HepG2 (cell line): ENCODE measurements around the gene C17orf75. TPM values are rescaled to one million over a fixed set of nuclear protein-coding genes. Genes with fewer than 3 reads are reported as not detected.
"Not testable (repeated sequence)": the region's sequence is repeated elsewhere in the genome, so short reads cannot be mapped to it uniquely, and the experiment has no call there.

Experiments used
- ATAC-seq: fragments of 200-7000 bp; cut with Tn5 transposase; 3 replicates; pipeline ENCODE4 v1.9.1; 2020; ENCODE audit warnings: mild to moderate bottlenecking, moderate library complexity
- BruUV-seq: library from RNA; stranded (reverse); fragments of 400-500 nt; replicated peaks from 2 replicates; lab custom pipeline; 2021; lab: Mats Ljungman, UMichigan
- CTCF ChIA-PET: fragments of 300-600 bp; formaldehyde crosslinking; extraction: SDS; loops from one replicate; lab custom pipeline; 2021; ENCODE audit warnings: low total read pairs, inconsistent platforms, low intra/inter-chr PET ratio; lab: Yijun Ruan, JAX
- POLR2A ChIA-PET: fragments of 350-600 bp; sonication (Branson Sonifier 250); formaldehyde crosslinking; loops from one replicate; lab custom pipeline; 2020; ENCODE audit warnings: antibody characterized with exemption, inconsistent platforms; lab: Yijun Ruan, JAX
- DNase-seq: peaks from one replicate; pipeline ENCODE4 v3.0.0-alpha.2; 2015; ENCODE audit warnings: low spot score
- FAIRE-seq: peaks from 3 replicates; lab custom pipeline; 2011; peaks lifted over from hg19 to GRCh38; lab: Jason Lieb, UNC
- H2AFZ ChIP-seq: one replicate; pipeline ENCODE4 v1.6.1; 2011; ENCODE audit warnings: low read length, inconsistent platforms
- H3K27ac ChIP-seq: fragments of 300-600 bp; 3 replicates; pipeline ENCODE4 v1.8.0; 2011; ENCODE audit warnings: mixed run types, mild to moderate bottlenecking, mixed read lengths, low read length, inconsistent platforms; ENCODE audit not compliant: insufficient read depth; ENCODE audit errors: extremely low read length
- H3K27me3 ChIP-seq, 2 experiments: fragments of 200-600 bp in 1 of 2; 2 replicates in 1 of 2; 3 replicates in 1 of 2; pipeline versions ENCODE4 v1.6.0 to v1.8.0; 2011; ENCODE audit warnings: low read length in 2 of 2, mild to moderate bottlenecking in 2 of 2, moderate library complexity in 2 of 2, inconsistent platforms in 1 of 2; ENCODE audit not compliant: insufficient read depth in 2 of 2, control insufficient read depth in 1 of 2
- H3K36me3 ChIP-seq, 2 experiments: fragments of 200-600 bp in 1 of 2; replicated peaks in 1 of 2; 2 replicates in 1 of 2; 3 replicates in 1 of 2; pipeline versions ENCODE4 v1.5.1 to v1.8.0; 2011; ENCODE audit warnings: low read length in 2 of 2, inconsistent platforms in 1 of 2; ENCODE audit not compliant: insufficient read depth in 2 of 2, control insufficient read depth in 1 of 2
- H3K4me1 ChIP-seq: 2 replicates; pipeline ENCODE4 v1.5.1; 2012; ENCODE audit warnings: low read length, inconsistent platforms; ENCODE audit not compliant: insufficient read depth
- H3K4me2 ChIP-seq: 2 replicates; pipeline ENCODE4 v1.6.0; 2011; ENCODE audit warnings: low read depth, low read length, inconsistent platforms
- H3K4me3 ChIP-seq, 3 experiments: fragments of 200-600 bp in 1 of 3; sonication (generic), shearing (Covaris generic) in 1 of 3; replicated peaks in 1 of 3; 2 replicates each; pipeline ENCODE4 v1.5.1; 2011 to 2016; ENCODE audit warnings: low read length in 3 of 3, inconsistent platforms in 2 of 3, low read depth in 2 of 3, mild to moderate bottlenecking in 2 of 3, control low read depth in 1 of 3, mixed read lengths in 1 of 3; ENCODE audit not compliant: insufficient read depth in 1 of 3
- H3K79me2 ChIP-seq: one replicate; pipeline ENCODE4 v1.6.1; 2011; ENCODE audit warnings: low read length, inconsistent platforms; ENCODE audit not compliant: insufficient read depth
- H3K9ac ChIP-seq: 2 replicates; pipeline ENCODE4 v1.6.0; 2011; ENCODE audit warnings: mild to moderate bottlenecking, low read depth, low read length, inconsistent platforms; ENCODE audit not compliant: insufficient read depth
- H3K9me3 ChIP-seq: 2 replicates; pipeline ENCODE4 v1.5.1; 2012; ENCODE audit warnings: mild to moderate bottlenecking, low read length
- H4K20me1 ChIP-seq: 2 replicates; pipeline ENCODE4 v1.6.0; 2011; ENCODE audit warnings: inconsistent platforms, mild to moderate bottlenecking, low read length, moderate library complexity; ENCODE audit not compliant: insufficient read depth
- BCL3 ChIP-seq: sonication (generic); formaldehyde crosslinking; IDR thresholded peaks from 2 replicates; pipeline ENCODE4 v1.5.1; 2020; ENCODE audit warnings: mild to moderate bottlenecking, missing genetic modification reagents, moderate library complexity
- HMGXB4 ChIP-seq, 2 experiments: sonication (generic) in 1 of 2; formaldehyde crosslinking in 1 of 2; IDR thresholded peaks; 2 replicates each; pipeline versions ENCODE4 v1.4.0 to v1.6.1; 2018 to 2020; ENCODE audit warnings: missing genetic modification reagents in 2 of 2, borderline replicate concordance in 1 of 2, low read depth in 1 of 2, mild to moderate bottlenecking in 1 of 2, missing biosample characterization in 1 of 2
- HNF4A ChIP-seq: sonication (generic); formaldehyde crosslinking; IDR thresholded peaks from 2 replicates; pipeline ENCODE4 v1.4.0; 2020; ENCODE audit warnings: missing genetic modification reagents
- MXD4 ChIP-seq: IDR thresholded peaks from 2 replicates; pipeline ENCODE4 v1.6.1; 2016; ENCODE audit warnings: mild to moderate bottlenecking, missing biosample characterization, missing genetic modification reagents
- TAF15 ChIP-seq: fragments of 200-400 bp; formaldehyde crosslinking; IDR thresholded peaks from one replicate; pipeline ENCODE4 v1.6.1; 2018; ENCODE audit warnings: mild to moderate bottlenecking, low read depth, low read length; ENCODE audit not compliant: poor library complexity, severe bottlenecking
- ZNF230 ChIP-seq: sonication (generic); formaldehyde crosslinking; IDR thresholded peaks from 2 replicates; pipeline ENCODE4 v1.4.0; 2020; ENCODE audit warnings: mild to moderate bottlenecking, missing genetic modification reagents
- ZNF441 ChIP-seq: sonication (generic); formaldehyde crosslinking; IDR thresholded peaks from 2 replicates; pipeline ENCODE4 v1.7.0; 2021; ENCODE audit warnings: missing genetic modification reagents, borderline replicate concordance
- ZNF580 ChIP-seq: IDR thresholded peaks from 2 replicates; pipeline ENCODE4 v1.6.1; 2016; ENCODE audit warnings: low read depth, borderline replicate concordance
- ZNF672 ChIP-seq: sonication (generic); formaldehyde crosslinking; IDR thresholded peaks from 2 replicates; pipeline ENCODE4 v1.8.1; 2022; ENCODE audit warnings: missing genetic modification reagents
- ZNF770 ChIP-seq: sonication (generic); formaldehyde crosslinking; IDR thresholded peaks from 2 replicates; pipeline ENCODE4 v1.5.0; 2020; ENCODE audit warnings: mild to moderate bottlenecking, missing genetic modification reagents
- WGBS: methylation state at CpG from one replicate; pipeline ENCODE4 v1.1.6; 2017; ENCODE audit warnings: low lambda C conversion rate; 5-methylcytosine and 5-hydroxymethylcytosine counted together
- in situ Hi-C: cut with HindIII; loops from 2 replicates; pipeline ENCODE4 v1.10.0; 2017; ENCODE audit warnings: low pct_unique_long_range_greater_than_20kb; ENCODE audit not compliant: extremely low pct_ligation_motif_present
- intact Hi-C: fragments of 100-400 bp; cut with micrococcal nuclease; formaldehyde crosslinking; loops from one replicate; pipeline ENCODE4 v1.10.0; 2022; ENCODE audit not compliant: unreplicated experiment
- polyA plus RNA-seq, 8 experiments: library from polyadenylated mRNA; depleted of rRNA in 3 of 8; stranded (reverse) in 7 of 8; unstranded in 1 of 8; fragments of >200 nt; fragmentation: Illumina TruSeq in 4 of 8; extraction: Trizol in 4 of 8; gene quantifications; 2 replicates each; pipeline versions ENCODE4 v1.2.1 to v1.2.3, GENCODE V29; 2011 to 2016; ENCODE audit warnings: low read depth in 4 of 8, missing spikeins in 1 of 8, mixed read lengths in 1 of 8; ENCODE audit not compliant: insufficient read depth in 1 of 8
- total RNA-seq, 5 experiments: library from RNA; depleted of rRNA; stranded (reverse); fragments of >200 nt; fragmentation: Illumina TruSeq; extraction: Trizol; gene quantifications; 2 replicates each; pipeline ENCODE4 v1.2.3, GENCODE V29; 2016; ENCODE audit warnings: low read depth in 1 of 5

The C17orf75 gene
- total and polyA plus RNA-seq, 2 of the 13 experiments (the other 11 are each of a cell fraction or from before 2014, with no cell fraction given): 16.2 to 33.0 TPM

GRCh38 chr17:32317353-32317752 is 24.6 kb downstream of the C17orf75 start (continued):
- TF ChIP-seq HNF4A (CRISPR knock-in tag) (0 out of 2 replicates have a peak, but pooled peaks have one; percentile 1), BCL3 (no peak)

DNA sequence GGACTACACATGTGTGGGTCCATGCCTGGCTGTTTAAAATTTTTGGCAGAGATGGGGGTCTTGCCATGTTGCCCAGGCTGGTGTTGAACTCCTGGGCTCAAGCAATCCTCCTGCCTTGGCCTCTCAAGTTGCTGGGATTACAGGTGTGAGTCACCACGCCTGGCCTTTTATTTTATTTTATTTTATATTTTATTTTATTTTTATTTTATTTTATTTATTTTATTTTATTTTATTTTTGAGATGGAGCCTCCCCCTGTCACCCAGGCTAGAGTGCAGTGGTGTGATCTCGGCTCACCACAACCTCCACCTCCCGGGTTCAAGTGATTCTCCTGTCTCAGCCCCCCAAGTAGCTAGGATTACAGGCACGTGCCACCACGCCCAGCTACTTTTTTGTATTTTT is 25.3 kb downstream of the C17orf75 start:
- DNase-seq, H3K9ac ChIP-seq, H3K9me3 ChIP-seq, H3K4me3 ChIP-seq, CTCF ChIA-PET, H3K4me2 ChIP-seq, intact Hi-C loops, H3K36me3 ChIP-seq, H3K27ac ChIP-seq, H4K20me1 ChIP-seq, FAIRE-seq, H2AFZ ChIP-seq, H3K79me2 ChIP-seq, in situ Hi-C loops, ATAC-seq, BruUV-seq, POLR2A ChIA-PET: not testable (repeated sequence)
- H3K4me1 ChIP-seq: peaks cover 54% of the 10 kb centered on the region
- WGBS: 82% methylated on average over 5 of the region's 5 CpGs
- peaks cover 3 to 11% of the 10 kb centered on the region in 2 experiments; a peak in 4 of 5 replicates for H3K27me3 ChIP-seq

DNA sequence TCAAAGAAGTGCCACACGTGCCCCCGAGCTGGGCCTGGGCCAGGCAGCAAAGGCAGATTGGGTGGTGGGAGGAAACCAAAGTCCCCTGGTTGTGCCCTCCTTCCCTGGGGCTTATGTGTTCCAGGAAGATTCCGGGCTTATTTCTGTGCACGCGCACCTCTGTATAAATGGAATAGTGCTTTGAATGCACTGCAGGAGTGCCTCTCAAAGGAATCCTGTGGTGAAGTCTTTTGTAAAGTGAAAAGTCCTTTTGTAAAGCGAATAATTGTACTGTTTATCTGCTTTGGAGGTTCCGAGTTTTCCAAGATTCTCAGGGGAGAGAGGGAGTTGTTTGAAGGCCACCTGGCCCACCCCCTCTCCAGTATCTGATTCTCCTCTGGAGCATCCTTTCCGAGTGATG is 26.8 kb downstream of the C17orf75 start:
- Histone ChIP-seq H3K9ac (no peak overlapping the region), H3K27me3 (peaks cover 3 to 11% of the 10 kb centered on the region in 2 experiments; a peak in 4 of 5 replicates), H2AFZ (no peak overlapping the region), H3K4me2 (no peak overlapping the region), H4K20me1 (no peaks in the 10 kb centered on the region), H3K27ac (no peak overlapping the region), H3K4me1 (peaks cover 49% of the 10 kb centered on the region), H3K4me3 (no peak overlapping the region), H3K79me2 (no peaks in the 10 kb centered on the region), H3K36me3 (no peaks in the 10 kb centered on the region), H3K9me3 (no peaks in the 10 kb centered on the region)
- FAIRE-seq (no peak), DNase-seq (no peak), ATAC-seq (no peak)
- CTCF ChIA-PET: no interaction called here
- POLR2A ChIA-PET: no interaction called here
- intact Hi-C loops (no loop called here), in situ Hi-C loops (no loop called here)
- BruUV-seq: no TSS peak
- 65% methylated on average over 5 of the region's 8 CpGs for WGBS
- no peak for TF ChIP-seq ZNF770 (CRISPR knock-in tag)
- no peak for TF ChIP-seq ZNF441 (CRISPR knock-in tag)
- TF ChIP-seq ZNF230 (CRISPR knock-in tag): no peak
- TF ChIP-seq MXD4 (CRISPR knock-in tag): no peak
- no peak for TF ChIP-seq TAF15
- TF ChIP-seq ZNF672 (CRISPR knock-in tag): no peak
- TF ChIP-seq ZNF580 (CRISPR knock-in tag): no peak
- no peak for TF ChIP-seq HMGXB4 (CRISPR knock-in tag; IDR thresholded peaks at IDR 0.05; ENCODE audit: borderline replicate concordance in 1 of 2, low read depth in 1 of 2)
